Measurements from ENCODE around the gene MAPK12.
A peak's percentile ranks its signal among the peaks of the same experiment; 100 is the strongest.

MAPK12 gene

DNA sequence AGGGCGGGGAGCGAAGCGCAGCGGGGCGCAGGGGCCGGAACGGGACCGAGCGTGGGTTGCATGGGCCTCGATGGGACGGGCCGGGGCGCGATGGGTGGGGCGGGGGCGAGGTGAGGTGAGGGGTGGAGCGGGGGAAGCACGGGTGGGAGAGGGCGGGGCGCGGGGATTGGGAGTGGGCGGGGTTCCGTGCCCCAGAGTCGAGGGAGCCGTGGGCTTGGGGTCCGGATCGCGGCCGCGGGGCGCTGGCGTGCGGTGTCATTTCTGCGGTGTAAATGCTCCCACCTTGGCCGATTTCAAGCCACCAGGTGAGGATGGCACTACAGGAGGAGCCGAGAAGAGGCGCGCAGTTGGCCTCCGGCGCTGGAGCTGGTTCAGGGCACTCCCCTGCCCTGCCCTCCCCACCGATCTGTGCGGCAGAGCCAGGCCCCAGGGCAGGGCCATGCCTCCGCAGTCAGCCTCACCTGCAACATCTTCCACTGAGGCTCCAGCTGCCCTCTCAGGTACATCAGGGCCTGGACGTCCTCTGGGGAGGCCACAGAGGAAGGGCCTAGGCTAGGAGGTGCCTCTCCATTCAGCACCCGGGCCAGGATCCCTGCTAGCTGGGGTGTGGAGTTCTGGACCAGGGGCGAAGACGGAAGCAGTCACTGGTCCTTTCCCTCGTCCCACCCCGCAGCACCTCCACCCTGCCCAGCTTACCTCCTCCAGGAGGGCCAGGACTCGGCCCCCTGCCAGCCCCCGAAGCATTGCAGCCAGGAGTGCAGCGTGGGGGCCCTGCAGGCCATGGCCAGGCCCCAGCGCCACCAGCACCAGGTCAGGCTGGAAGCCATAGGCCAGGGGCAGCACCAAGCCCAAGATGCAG lies 16.0 kb downstream of the MAPK12 start:
- H3K4me3 ChIP-seq (ENCODE audit: low read depth, low read length), result peak overlapping the region; percentile 98
- no peak for DNase-seq (ENCODE audit: low read depth, low spot score)
- ChIA-PET CTCF (interaction anchor here (0.9 to 6.2 kb wide), 5 partner anchors 8 to 252 kb away, joined by 3 to 66 read pairs (median 3); no protein-coding TSS in a partner anchor), POLR2A (no interaction called here)
- TF ChIP-seq, protein P1, sequence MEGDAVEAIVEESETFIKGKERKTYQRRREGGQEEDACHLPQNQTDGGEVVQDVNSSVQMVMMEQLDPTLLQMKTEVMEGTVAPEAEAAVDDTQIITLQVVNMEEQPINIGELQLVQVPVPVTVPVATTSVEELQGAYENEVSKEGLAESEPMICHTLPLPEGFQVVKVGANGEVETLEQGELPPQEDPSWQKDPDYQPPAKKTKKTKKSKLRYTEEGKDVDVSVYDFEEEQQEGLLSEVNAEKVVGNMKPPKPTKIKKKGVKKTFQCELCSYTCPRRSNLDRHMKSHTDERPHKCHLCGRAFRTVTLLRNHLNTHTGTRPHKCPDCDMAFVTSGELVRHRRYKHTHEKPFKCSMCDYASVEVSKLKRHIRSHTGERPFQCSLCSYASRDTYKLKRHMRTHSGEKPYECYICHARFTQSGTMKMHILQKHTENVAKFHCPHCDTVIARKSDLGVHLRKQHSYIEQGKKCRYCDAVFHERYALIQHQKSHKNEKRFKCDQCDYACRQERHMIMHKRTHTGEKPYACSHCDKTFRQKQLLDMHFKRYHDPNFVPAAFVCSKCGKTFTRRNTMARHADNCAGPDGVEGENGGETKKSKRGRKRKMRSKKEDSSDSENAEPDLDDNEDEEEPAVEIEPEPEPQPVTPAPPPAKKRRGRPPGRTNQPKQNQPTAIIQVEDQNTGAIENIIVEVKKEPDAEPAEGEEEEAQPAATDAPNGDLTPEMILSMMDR (IDR thresholded peaks at IDR 0.05; ENCODE audit: insufficient read depth, low read length, missing control alignments), result no peak

GRCh38 chr22:50244420-50245213 lies 16.9 kb downstream of the MAPK12 start, which contains the start of gene TUBGCP6:
TUBGCP6 (minus strand) TSS chr22:50245023; CDS start chr22:50244459, 564 bp downstream.
- TF ChIP-seq, protein P1 (IDR thresholded peaks at IDR 0.05; ENCODE audit: insufficient read depth, low read length, missing control alignments), result peak; percentile 19
- CTCF ChIA-PET, result interaction anchor here (0.7 to 6.2 kb wide), 7 partner anchors 8 to 228 kb away, joined by 3 to 66 read pairs (median 3); no protein-coding TSS in a partner anchor
- peak within 1 kb of the TSS; percentile 98 for H3K4me3 ChIP-seq (ENCODE audit: low read depth, low read length)
- POLR2A ChIA-PET, result interaction anchor here (1.0 kb wide), 1 partner anchor 82 kb away, joined by 3 read pairs; the partner anchor contains the start of gene DENND6B
- DNase-seq (ENCODE audit: low read depth, low spot score), result peak; percentile 24

- CTCF ChIA-PET, result interaction anchor here (0.7 to 6.2 kb wide), 9 partner anchors 8 to 197 kb away, joined by 3 to 66 read pairs (median 3); partner anchors contain the start of gene HDAC10
- peak overlapping the region; percentile 98 for H3K4me3 ChIP-seq (ENCODE audit: low read depth, low read length)
- TF ChIP-seq, protein P1 (IDR thresholded peaks at IDR 0.05; ENCODE audit: insufficient read depth, low read length, missing control alignments), result no peak
- DNase-seq (ENCODE audit: low read depth, low spot score), result no peak
- POLR2A ChIA-PET, result interaction anchor here (1.0 kb wide), 2 partner anchors 83 to 276 kb away, joined by 3 to 4 read pairs; partner anchors contain the start of gene DENND6B
Measured at GRCh38 chr22:50243685-50244419, 17.6 kb downstream of the MAPK12 start.

GRCh38 chr22:50242406-50242949 lies 19.0 kb downstream of the MAPK12 start:
- no peak for DNase-seq (ENCODE audit: low read depth, low spot score)
- TF ChIP-seq, protein P1 (IDR thresholded peaks at IDR 0.05; ENCODE audit: insufficient read depth, low read length, missing control alignments), result no peak
- ChIA-PET CTCF (interaction anchor here (0.8 to 6.2 kb wide), 22 partner anchors 9 to 283 kb away, joined by 3 to 66 read pairs (median 5); partner anchors contain the start of genes HDAC10 and SCO2), POLR2A (interaction anchor here (1.0 kb wide), 1 partner anchor 275 kb away, joined by 4 read pairs; no protein-coding TSS in a partner anchor)
- H3K4me3 ChIP-seq (ENCODE audit: low read depth, low read length), result peak overlapping the region; percentile 49

- TF ChIP-seq, protein P1 (IDR thresholded peaks at IDR 0.05; ENCODE audit: insufficient read depth, low read length, missing control alignments), result no peak
- no peak for DNase-seq (ENCODE audit: low read depth, low spot score)
- POLR2A ChIA-PET, result no interaction called here
- CTCF ChIA-PET, result interaction anchor here (1.1 to 5.3 kb wide), 8 partner anchors 7 to 128 kb away, joined by 3 to 58 read pairs (median 16); partner anchors contain the start of gene HDAC10
- no peak overlapping the region for H3K4me3 ChIP-seq (ENCODE audit: low read depth, low read length)
Measured at GRCh38 chr22:50238755-50239154, 22.7 kb downstream of the MAPK12 start.
